PC-3 (cell line): ENCODE data around the gene SCN7A. TPM values are rescaled to one million over a fixed set of nuclear protein-coding genes. Genes with fewer than 3 reads are reported as not detected.

Experiments
- ATAC-seq: fragments of 200-7000 bp; cut with Tn5 transposase; 2 replicates; pipeline ENCODE4 v1.9.1; 2020; ENCODE audit warnings: mild to moderate bottlenecking, moderate library complexity
- BruUV-seq: library from RNA; stranded (reverse); fragments of 400-500 nt; replicated peaks from 2 replicates; lab custom pipeline; 2021; lab: Mats Ljungman, UMichigan
- CTCF ChIA-PET: fragments of 300-600 bp; sonication (Branson Sonifier 250); formaldehyde crosslinking; loops from one replicate; lab custom pipeline; 2022; ENCODE audit warnings: antibody characterized with exemption; lab: Charles Lee
- POLR2A ChIA-PET: fragments of 300-600 bp; sonication (Branson Sonifier 250); formaldehyde crosslinking; loops from one replicate; lab custom pipeline; 2022; ENCODE audit warnings: antibody characterized with exemption; ENCODE audit not compliant: unreplicated experiment; lab: Charles Lee
- DNase-seq: peaks from one replicate; pipeline ENCODE4 v3.0.0-alpha.2; 2015
- H2AFZ ChIP-seq: fragments of 300-600 bp; sonication (generic); 2 replicates; pipeline ENCODE4 v1.6.0; 2016; ENCODE audit warnings: antibody characterized with exemption, low read length
- H3F3A ChIP-seq: fragments of 300-600 bp; sonication (generic); one replicate; pipeline ENCODE4 v1.6.0; 2017; ENCODE audit warnings: antibody characterized with exemption, low read length, control low read depth, mild to moderate bottlenecking; ENCODE audit not compliant: unreplicated experiment
- H3K27ac ChIP-seq: fragments of 300-600 bp; sonication (generic); 2 replicates; pipeline ENCODE4 v1.5.1; 2016; ENCODE audit warnings: mild to moderate bottlenecking, low read length
- H3K27me3 ChIP-seq: fragments of 300-600 bp; sonication (generic); 2 replicates; pipeline ENCODE4 v1.6.1; 2016; ENCODE audit warnings: low read length, mixed read lengths
- H3K36me3 ChIP-seq: fragments of 300-600 bp; sonication (generic); 2 replicates; pipeline ENCODE4 v1.6.1; 2016; ENCODE audit warnings: low read depth, mixed run types, low read length, mixed read lengths
- H3K4me1 ChIP-seq: fragments of 300-600 bp; sonication (generic); 2 replicates; pipeline ENCODE4 v1.5.1; 2016; ENCODE audit warnings: low read length; ENCODE audit not compliant: insufficient read depth
- H3K4me2 ChIP-seq: fragments of 300-600 bp; sonication (generic); 2 replicates; pipeline ENCODE4 v1.6.0; 2016; ENCODE audit warnings: low read length
- H3K4me3 ChIP-seq: fragments of 300-600 bp; sonication (generic); 2 replicates; pipeline ENCODE4 v1.5.1; 2016; ENCODE audit warnings: mild to moderate bottlenecking, low read length, mixed read lengths
- H3K79me2 ChIP-seq: fragments of 300-600 bp; sonication (generic); 2 replicates; pipeline ENCODE4 v1.6.1; 2017; ENCODE audit warnings: low read length, mixed read lengths
- H3K9ac ChIP-seq: fragments of 300-600 bp; sonication (generic); 2 replicates; pipeline ENCODE4 v1.6.0; 2016; ENCODE audit warnings: mild to moderate bottlenecking, low read length
- H3K9me2 ChIP-seq: fragments of 300-600 bp; sonication (generic); replicated peaks from 2 replicates; pipeline ENCODE4 v1.6.1; 2016; ENCODE audit warnings: mixed run types, low read length, mixed read lengths
- H3K9me3 ChIP-seq: fragments of 300-600 bp; sonication (generic); 2 replicates; pipeline ENCODE4 v1.6.1; 2016; ENCODE audit warnings: low read length, mixed read lengths
- H4K20me1 ChIP-seq: fragments of 300-600 bp; sonication (generic); 2 replicates; pipeline ENCODE4 v1.6.1; 2016; ENCODE audit warnings: low read length, mixed read lengths
- CTCF ChIP-seq: fragments of 300-600 bp; sonication (generic); conservative IDR thresholded peaks from 2 replicates; pipeline ENCODE4 v1.5.1; 2017; ENCODE audit warnings: antibody characterized with exemption, low read depth, mild to moderate bottlenecking, low read length
- EZH2 ChIP-seq: fragments of 300-600 bp; sonication (generic); IDR thresholded peaks from one replicate; pipeline ENCODE4 v1.6.1; 2017; ENCODE audit warnings: antibody characterized with exemption, mild to moderate bottlenecking, low read length; ENCODE audit not compliant: unreplicated experiment
- EZH2phosphoT487 ChIP-seq: fragments of 300-600 bp; sonication (generic); IDR thresholded peaks from 2 replicates; pipeline ENCODE4 v1.6.1; 2018; ENCODE audit warnings: mild to moderate bottlenecking, antibody characterized with exemption, low read length, borderline replicate concordance
- intact Hi-C: fragments of 100-400 bp; cut with micrococcal nuclease; formaldehyde crosslinking; loops from 2 replicates; pipeline ENCODE4 v1.9.0; 2023
- total RNA-seq: library from RNA; depleted of rRNA; stranded (reverse); fragments of >200 nt; gene quantifications from 2 replicates; pipeline ENCODE4 v1.2.3, GENCODE V29; 2014

The SCN7A gene
- total RNA-seq, 1 experiment from 2014 or later, result not detected

DNA sequence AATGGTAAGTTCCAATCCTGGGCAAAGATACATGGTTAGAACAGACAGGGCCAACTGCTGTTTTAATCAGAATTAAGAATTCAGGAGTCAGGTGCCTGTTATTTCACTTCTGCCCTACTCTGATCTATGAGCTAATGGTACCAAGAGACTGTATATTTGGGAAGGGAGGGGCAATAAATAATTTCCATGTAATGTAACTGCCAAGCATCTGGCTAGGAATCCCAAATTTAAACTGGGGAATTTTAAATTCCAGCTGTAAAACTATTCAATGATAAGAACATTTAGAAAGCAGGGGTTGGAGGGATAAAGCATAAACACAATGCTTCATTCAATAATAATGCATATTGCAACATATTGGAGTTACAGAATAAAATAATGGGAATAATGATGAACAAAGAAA lies 49.7 kb downstream of the SCN7A start:
- Histone ChIP-seq H2AFZ (no peak overlapping the region), H3K4me1 (no peaks in the 10 kb centered on the region), H4K20me1 (no peaks in the 10 kb centered on the region), H3K79me2 (no peaks in the 10 kb centered on the region), H3K9me3 (no peaks in the 10 kb centered on the region), H3K27ac (no peak overlapping the region), H3K4me2 (no peak overlapping the region), H3K36me3 (no peaks in the 10 kb centered on the region), H3K4me3 (no peak overlapping the region), H3K9me2 (no peaks in the 10 kb centered on the region), H3K9ac (no peak overlapping the region), H3K27me3 (peaks cover 22% of the 10 kb centered on the region), H3F3A (no peaks in the 10 kb centered on the region)
- DNase-seq, result no peak
- ChIA-PET POLR2A (no interaction called here), CTCF (no interaction called here)
- BruUV-seq, result no TSS peak
- no peak for ATAC-seq
- intact Hi-C loops, result no loop called here
- TF ChIP-seq CTCF (no peak), EZH2phosphoT487 (no peak), EZH2 (no peak)

DNA sequence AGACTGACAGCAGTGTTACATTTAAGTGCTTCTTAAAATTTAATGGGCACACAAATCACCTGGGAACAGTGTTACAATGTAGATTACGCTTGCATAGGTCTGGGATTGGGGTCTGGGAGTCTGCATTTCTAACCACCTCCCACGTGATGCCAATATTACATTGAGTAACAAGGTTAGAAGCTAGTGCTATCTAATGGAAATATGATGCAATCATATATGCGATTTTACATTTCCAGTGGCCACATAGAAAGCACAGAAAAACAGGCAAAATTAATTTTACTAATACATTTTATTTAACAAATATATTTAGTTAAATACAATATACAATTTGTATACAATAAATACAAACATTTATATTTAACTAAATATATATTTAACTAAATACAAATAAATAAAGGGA lies 53.7 kb downstream of the SCN7A start:
- BruUV-seq, result no TSS peak
- intact Hi-C loops, result no loop called here
- Histone ChIP-seq H3K27me3 (peaks cover 33% of the 10 kb centered on the region), H3F3A (no peaks in the 10 kb centered on the region), H3K9me2 (no peaks in the 10 kb centered on the region), H3K4me2 (no peak overlapping the region), H3K27ac (no peak overlapping the region), H3K4me3 (no peak overlapping the region), H3K36me3 (no peaks in the 10 kb centered on the region), H3K79me2 (no peaks in the 10 kb centered on the region), H3K4me1 (no peaks in the 10 kb centered on the region), H3K9ac (no peak overlapping the region), H2AFZ (no peak overlapping the region), H4K20me1 (no peaks in the 10 kb centered on the region), H3K9me3 (no peaks in the 10 kb centered on the region)
- POLR2A ChIA-PET, result interaction anchor here (0.7 kb wide), 1 partner anchor 366 kb away, joined by 3 read pairs; no protein-coding TSS in a partner anchor
- no peak for ATAC-seq
- CTCF ChIA-PET, result no interaction called here
- TF ChIP-seq CTCF, result no peak
- no peak for TF ChIP-seq EZH2
- TF ChIP-seq EZH2phosphoT487, result no peak
- no peak for DNase-seq

- POLR2A ChIA-PET, result no interaction called here
- no peaks in the 10 kb centered on the region for H3K79me2 ChIP-seq
- CTCF ChIA-PET, result no interaction called here
- H3K4me3 ChIP-seq, result no peak overlapping the region
- H3K36me3 ChIP-seq, result no peaks in the 10 kb centered on the region
- H3K9me3 ChIP-seq, result no peaks in the 10 kb centered on the region
- no peak overlapping the region for H3K27ac ChIP-seq
- TF ChIP-seq EZH2 (no peak), EZH2phosphoT487 (no peak), CTCF (no peak)
- BruUV-seq, result no TSS peak
- no peak overlapping the region for H3K4me2 ChIP-seq
- H3K4me1 ChIP-seq, result no peaks in the 10 kb centered on the region
- intact Hi-C loops, result no loop called here
- H3K27me3 ChIP-seq, result peaks cover 28% of the 10 kb centered on the region
- DNase-seq (no peak), ATAC-seq (no peak)
- H4K20me1 ChIP-seq, result no peaks in the 10 kb centered on the region
- H2AFZ ChIP-seq, result no peak overlapping the region
- no peaks in the 10 kb centered on the region for H3F3A ChIP-seq
- no peaks in the 10 kb centered on the region for H3K9me2 ChIP-seq
- H3K9ac ChIP-seq, result no peak overlapping the region
These were observed 55.0 kb downstream of the SCN7A start for GRCh38 chr2:166439078-166439477.
